Pons (tissue), 1 donor: ENCODE measurements around the gene NRXN3.

Experiments used
- DNase-seq: peaks from one replicate; pipeline ENCODE4 v3.0.0-alpha.2; 2016; ENCODE audit warnings: low spot score

NRXN3 gene

GRCh38 chr14:79475887-79476532 is 1305.8 kb downstream of the NRXN3 start:
- DNase-seq: no peak

- no peak for DNase-seq
Measured at GRCh38 chr14:79476552-79476951, 1306.4 kb downstream of the NRXN3 start.

DNA sequence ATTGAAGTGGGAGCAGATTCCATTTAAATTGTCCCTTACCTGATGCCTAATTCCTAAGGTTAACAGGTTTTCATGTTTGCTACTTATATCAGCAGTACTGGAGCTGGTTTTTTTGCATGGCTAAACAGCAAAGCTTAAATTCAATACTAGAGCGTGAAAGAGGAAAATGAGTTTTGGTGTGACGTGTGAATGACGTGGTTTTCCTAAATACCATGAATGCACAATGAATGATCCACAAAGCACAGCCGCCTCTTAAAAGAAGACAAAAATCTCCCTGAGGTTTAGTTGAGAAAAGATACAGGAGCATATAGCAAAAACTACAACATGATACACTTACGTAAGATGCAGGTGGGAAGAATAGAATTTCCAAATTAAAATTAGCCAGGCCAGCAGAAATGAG is 1310.0 kb downstream of the NRXN3 start:
- no peak for DNase-seq

GRCh38 chr14:79482825-79483224 is 1312.7 kb downstream of the NRXN3 start:
- DNase-seq: no peak

GRCh38 chr14:79483477-79484388 is 1313.6 kb downstream of the NRXN3 start:
- DNase-seq: peak; percentile 24

DNA sequence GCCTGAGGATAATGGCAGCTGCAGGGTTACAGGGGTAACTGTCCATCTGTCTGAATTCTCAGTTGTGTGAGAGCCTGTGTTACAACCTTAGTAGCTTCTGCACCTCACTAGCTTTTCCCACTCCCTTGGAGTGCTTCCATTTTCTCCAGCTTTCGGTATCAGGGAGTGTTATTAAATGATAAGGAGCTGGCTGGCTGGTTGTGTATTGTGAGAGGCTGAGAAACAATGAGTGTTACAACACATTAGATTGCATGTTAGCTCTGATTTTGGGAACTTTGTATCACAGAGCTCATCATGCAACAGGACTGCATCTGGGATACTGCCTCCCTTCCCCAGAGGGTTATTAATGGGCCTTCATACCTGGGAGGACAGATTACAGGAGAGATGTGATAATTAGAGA is 1317.5 kb downstream of the NRXN3 start:
- no peak for DNase-seq

- no peak for DNase-seq
Measured at GRCh38 chr14:79491161-79491560, 1321.0 kb downstream of the NRXN3 start.

- no peak for DNase-seq
Measured at GRCh38 chr14:79493081-79493645, 1323.0 kb downstream of the NRXN3 start.

- no peak for DNase-seq
Measured at GRCh38 chr14:79496701-79497100, 1326.5 kb downstream of the NRXN3 start.

DNA sequence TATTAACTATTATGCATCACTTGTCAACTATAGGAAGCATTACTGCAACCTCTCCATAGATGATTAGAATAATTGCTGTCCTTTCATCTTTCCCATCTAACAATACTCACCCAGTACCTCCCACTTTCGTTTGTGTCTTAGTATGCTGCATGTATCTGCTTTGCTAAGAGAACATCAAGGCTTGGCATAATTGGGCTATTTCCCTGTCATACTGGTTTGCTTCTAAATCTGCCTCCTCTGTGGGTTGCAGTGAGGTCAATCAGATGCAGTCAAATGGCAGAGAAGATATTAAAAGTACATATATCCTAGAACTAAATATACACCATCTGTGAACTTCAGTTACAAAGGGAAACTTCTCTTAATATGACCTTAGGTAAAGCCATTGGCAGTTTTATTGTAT is 1330.3 kb downstream of the NRXN3 start:
- no peak for DNase-seq

DNA sequence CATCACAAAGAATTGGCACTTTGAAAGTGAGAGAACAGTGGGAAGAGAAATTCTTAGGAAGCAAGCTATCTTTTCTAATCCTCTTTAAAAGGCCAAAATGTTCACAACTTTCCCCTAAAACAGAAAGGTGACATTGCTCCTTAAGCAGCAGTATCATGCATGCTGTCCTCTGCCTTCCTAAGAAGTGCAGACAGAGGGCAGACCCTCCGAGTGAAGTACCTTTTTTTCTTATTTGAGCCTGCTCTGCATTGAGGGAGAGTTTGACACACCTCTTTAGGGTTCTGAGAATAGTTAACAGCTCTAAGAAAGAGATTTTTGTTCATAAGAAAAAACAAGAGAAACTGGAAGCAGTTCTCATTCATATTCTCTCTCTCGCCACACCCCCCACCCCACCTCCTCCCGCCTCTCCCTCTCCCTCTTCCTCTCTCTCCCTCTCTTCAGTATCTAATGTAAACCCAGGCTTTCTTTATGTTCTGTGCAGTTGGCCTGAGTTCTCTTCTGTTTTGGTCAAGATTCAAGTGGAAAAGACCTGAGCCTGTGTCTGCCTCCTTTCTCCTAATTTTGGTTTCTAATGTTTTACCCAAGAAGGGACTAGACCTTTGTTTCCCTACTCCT is 1332.1 kb downstream of the NRXN3 start:
- DNase-seq: no peak

DNA sequence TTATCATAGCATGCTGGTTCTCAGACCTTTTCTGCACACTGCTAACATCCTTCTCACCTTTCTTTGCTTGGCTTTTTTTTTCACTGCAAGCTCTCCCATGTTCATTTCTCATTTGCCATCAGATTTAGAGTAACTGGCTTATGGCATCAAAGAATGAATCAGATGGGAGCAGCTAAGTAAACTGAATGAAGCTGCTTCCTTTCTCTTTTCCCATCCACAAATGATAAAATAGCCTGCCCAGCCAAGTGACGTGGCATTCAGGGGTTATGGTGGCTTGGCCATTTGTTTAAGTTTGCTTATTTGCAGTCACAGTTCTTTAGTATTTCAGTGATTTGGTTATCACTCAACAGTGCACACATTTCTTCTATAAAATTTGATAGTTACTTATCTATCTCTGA is 1332.6 kb downstream of the NRXN3 start:
- no peak for DNase-seq

DNA sequence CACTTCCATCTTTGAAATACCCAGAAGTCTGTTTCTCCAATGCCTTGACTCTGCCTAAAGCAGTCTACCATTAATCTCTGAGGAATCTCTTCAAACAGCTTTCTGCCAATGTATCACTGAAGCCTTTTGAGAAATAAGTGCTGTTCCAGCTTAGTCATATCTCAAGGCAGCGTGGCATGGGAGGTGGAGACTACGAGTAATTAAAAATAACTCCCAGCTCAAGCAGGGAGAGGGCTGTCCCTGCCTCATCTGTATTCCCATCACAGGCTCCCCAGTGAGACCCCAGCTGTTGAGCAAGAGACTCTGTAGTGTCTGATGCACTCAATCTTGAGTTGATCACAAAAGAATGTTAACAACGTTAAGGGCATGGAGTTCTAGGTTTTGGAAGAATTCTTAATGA is 1340.5 kb downstream of the NRXN3 start:
- DNase-seq: no peak

DNA sequence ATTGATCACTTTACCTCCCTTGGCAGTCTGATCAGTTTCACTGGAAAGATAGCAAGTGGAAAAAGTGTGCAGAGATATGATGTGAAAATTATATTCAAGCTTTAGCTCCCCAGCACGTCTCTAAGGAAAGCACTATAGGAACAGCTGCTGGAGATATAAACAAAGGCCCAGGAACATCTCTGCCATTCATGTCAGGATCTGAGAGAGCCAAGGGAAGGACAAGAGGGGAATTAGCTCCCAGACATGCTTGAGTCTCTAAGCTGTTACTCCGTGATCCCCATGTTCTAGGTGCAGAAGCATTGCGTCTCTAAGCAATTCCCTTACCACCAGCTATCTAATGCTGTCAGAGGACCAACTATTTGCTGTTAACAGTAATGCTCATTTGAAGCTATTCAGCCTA is 1341.0 kb downstream of the NRXN3 start:
- DNase-seq: no peak

- no peak for DNase-seq
Measured at GRCh38 chr14:79513446-79513845, 1343.3 kb downstream of the NRXN3 start.

- DNase-seq: no peak
Measured at GRCh38 chr14:79514700-79515099, 1344.5 kb downstream of the NRXN3 start.

- DNase-seq: no peak
Measured at GRCh38 chr14:79515158-79515557, 1345.0 kb downstream of the NRXN3 start.

GRCh38 chr14:79516009-79516408 is 1345.8 kb downstream of the NRXN3 start:
- no peak for DNase-seq

- DNase-seq: no peak
Measured at GRCh38 chr14:79525416-79525815, 1355.2 kb downstream of the NRXN3 start.

DNA sequence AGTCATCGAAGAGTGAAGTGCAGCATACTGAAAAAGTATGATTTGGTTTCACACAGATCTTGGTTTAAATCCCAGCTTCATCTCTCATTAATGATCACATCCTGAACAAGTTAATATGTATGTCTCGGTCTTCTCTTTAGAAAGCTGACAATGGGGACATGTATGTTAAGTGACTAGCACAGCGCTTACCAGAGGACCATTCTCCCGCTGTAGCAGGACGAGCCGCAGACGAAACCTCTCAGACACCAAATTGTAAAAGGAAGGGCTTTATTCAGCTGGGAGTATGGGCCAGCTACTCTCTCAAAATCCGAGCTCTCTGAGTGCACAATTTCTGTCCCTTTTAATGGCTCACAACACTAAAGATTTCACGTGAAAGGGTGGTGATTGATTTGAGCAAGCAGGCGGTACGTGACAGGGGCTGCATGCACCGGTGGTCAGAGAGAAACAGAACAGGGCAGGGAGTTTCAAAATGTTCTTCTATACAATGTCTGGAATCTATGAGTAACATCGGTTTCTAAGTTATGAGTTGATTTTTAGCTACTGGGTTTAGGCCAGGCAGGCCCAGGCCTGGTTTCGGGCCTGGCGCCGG is 1358.7 kb downstream of the NRXN3 start:
- DNase-seq: no peak

DNA sequence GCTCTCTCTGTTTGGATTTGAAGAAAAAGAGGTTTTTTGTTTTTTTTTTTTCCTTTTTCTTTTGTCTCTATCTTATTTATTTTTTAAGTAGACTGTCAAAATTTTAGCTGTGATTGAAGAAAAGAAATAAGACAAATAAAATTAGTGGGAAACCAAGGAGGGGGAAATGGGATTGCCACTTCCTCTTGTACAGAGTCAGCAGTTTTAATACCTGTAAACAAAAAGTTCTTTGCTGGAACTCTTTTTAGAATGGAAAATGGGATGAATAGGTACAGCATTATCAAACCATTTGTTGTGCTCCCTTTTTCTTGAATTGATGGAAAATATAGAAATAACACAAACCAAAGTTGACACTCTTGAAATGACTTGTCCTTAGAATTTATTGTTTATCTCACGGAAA is 1360.4 kb downstream of the NRXN3 start:
- no peak for DNase-seq

GRCh38 chr14:79534703-79535353 is 1364.7 kb downstream of the NRXN3 start:
- DNase-seq: no peak
